CD4-positive, alpha-beta T cell treated with Interleukin-21 for 1 hour (primary cell): ENCODE measurements around the gene GSTK1.
A peak's percentile ranks its signal among the peaks of the same experiment; 100 is the strongest.
"Not testable (repeated sequence)": the region's sequence is repeated elsewhere in the genome, so short reads cannot be mapped to it uniquely, and the experiment has no call there.

Source experiments
- DNase-seq: peaks from one replicate; pipeline ENCODE4 v3.0.0-alpha.2; 2020

Gene GSTK1

DNA sequence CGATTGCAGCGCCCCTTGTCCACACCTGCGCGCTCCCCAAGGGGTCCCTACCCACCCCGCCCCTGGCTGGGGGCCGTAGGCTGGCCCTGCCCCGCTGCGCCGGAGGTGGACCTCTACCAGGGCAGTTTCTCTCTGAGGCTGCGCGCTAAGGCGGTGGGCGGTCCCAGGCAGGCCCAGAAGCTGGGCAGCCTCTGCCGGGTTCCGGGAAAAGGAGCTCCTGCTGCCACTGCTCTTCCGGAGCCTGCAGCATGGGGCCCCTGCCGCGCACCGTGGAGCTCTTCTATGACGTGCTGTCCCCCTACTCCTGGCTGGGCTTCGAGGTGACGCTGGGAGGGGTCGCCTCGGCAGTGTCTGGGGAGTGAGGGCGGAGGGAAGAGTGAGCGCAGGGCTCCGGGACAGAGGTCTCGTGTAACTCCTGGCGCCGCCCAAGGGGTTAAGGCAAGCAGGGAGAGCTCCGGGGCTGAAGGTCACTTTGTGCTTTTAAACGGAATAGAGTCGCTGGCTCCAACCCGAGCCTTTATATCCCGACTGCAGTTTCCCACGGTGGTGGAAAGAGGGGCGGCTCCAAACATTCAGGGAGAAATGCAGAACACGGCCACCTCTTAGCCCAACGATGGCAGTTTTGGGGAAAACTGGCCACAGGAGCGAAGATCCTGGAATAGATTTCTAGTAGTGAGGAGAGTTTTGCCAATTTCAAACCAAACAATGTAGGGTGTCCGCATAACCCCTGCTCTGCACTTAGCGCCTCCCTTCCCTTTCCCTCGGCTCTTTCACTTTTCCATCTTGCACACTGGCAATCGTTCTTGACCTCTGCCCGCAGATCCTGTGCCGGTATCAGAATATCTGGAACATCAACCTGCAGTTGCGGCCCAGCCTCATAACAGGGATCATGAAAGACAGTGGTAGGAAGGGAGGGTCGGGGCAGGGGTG, at the start of gene GSTK1:
Gene GSTK1, plus strand, starts transcription at position 176 of the 930 bp plus-strand sequence. Its CDS starts 73 bp downstream, at position 249.
- DNase-seq = peak; percentile 85

GRCh38 chr7:143213478-143213877, 49.8 kb upstream of the GSTK1 start:
- DNase-seq = not testable (repeated sequence)

GRCh38 chr7:143214789-143215679, 48.2 kb upstream of the GSTK1 start:
- peak; percentile 84 for DNase-seq

DNA sequence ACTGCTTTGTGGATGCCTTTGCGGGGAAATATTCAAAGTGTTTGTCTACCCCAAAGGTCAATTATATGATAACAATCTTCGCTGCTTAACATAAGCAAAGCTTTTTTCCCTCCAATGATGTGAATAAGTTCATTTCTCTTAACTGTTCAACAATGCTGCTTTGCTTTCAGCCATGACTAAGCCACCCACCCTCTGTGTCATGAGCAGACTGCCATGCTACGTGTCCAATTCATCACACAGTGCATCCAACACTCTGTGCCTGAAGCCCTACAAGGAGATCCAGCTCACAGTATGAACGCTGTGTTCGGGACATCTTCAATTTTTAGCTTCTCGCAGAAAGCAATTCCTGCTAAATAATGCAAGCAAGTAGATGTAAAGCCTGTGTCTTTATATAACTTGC, 47.1 kb upstream of the GSTK1 start:
- no peak for DNase-seq

DNA sequence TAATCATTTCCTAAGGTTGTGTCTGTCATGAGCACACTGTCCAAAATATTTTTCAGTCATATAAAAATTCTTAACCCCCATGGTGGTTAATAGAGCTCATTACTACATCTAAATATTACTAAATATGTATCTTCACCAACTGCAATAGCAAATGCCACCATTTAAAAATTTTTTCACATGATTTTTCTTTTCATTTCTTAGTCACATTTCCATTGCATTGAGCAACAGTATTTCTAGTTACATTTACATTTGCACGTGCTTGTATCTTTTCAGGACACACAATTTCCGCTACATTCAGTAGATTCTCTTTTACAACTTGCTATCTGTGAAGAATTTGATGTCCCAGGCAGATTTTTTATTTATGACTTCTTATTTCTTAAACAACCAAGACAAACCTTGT, 46.6 kb upstream of the GSTK1 start:
- no peak for DNase-seq

DNA sequence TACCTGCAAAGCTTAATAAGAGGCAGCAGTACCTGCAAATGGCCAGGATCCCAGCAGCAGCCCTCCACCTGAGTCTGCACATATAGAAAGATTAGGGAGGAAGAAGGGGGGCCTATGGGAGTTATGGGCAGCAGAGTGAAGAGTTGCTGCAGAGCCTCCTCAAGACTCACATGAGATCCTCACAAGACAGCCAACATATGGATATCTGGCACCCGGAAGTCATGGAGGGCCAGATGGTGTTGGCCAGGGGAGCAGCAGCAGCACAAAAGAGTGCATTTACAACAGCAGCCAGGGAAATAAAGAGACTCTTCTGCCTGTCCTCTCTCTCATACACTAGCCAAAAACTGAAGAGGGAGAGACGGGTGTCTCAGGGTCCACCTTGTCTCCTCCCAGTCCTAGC, 45.4 kb upstream of the GSTK1 start:
- DNase-seq = no peak

GRCh38 chr7:143221286-143221685, 42.0 kb upstream of the GSTK1 start:
- DNase-seq = no peak

DNA sequence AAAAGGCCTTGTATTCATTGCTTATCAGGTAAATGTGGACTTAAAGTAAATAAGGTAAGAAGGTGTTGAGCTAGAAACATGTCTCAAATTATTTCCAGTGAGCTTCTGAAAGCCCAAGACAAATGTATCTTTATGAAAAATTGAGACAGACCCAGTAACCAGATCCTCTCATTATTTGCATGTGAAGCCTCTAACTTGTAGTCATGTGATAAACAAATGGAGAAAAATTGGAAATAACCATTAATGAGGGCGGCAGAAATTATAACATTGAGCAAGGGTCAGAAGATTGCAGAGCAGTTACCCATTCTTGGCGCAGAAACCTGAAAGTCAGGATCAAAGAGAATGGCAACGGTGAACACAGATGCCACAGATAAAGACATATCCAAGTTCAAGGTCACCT, 41.5 kb upstream of the GSTK1 start, which contains the start of gene TAS2R40:
Gene TAS2R40, plus strand, starts transcription at position 301 of the 400 bp plus-strand sequence. Its CDS starts 42 bp downstream, at position 343.
- DNase-seq = no peak

DNA sequence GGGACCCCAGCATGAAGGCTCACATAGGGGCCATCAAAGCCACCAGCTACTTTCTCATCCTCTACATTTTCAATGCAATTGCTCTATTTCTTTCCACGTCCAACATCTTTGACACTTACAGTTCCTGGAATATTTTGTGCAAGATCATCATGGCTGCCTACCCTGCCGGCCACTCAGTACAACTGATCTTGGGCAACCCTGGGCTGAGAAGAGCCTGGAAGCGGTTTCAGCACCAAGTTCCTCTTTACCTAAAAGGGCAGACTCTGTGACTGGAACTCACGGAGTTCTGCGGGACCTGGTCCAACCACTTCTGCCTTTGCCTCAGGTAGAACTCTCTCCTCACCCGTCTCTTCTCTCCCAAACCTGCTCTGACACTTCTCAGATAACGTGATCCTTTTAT, 40.5 kb upstream of the GSTK1 start:
- no peak for DNase-seq

GRCh38 chr7:143223784-143224183, 39.5 kb upstream of the GSTK1 start:
- DNase-seq = no peak

DNA sequence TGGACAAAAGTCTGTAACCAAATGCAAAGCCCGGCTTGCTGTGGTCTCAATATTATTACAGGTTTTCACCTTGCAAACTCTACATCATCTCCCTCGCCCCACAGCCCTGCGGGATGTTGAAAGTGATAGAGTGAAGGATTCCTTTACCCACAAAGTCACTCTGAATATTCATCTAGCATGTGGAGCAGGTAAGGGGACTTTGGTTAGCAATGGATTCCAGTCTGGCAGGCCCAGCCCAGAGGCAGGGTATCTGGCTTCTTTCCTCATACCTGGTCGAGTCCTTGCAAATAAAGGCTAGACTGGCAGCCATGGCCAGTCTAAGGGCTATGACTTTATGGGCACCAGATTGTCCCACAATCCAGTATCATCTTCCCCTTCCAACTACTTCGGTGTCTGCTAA, 38.2 kb upstream of the GSTK1 start:
- no peak for DNase-seq

GRCh38 chr7:143227806-143228205, 35.4 kb upstream of the GSTK1 start:
- no peak for DNase-seq

- no peak for DNase-seq
Measured at GRCh38 chr7:143229054-143229790, 34.0 kb upstream of the GSTK1 start.

- no peak for DNase-seq
Measured at GRCh38 chr7:143230602-143231457, 32.4 kb upstream of the GSTK1 start.

DNA sequence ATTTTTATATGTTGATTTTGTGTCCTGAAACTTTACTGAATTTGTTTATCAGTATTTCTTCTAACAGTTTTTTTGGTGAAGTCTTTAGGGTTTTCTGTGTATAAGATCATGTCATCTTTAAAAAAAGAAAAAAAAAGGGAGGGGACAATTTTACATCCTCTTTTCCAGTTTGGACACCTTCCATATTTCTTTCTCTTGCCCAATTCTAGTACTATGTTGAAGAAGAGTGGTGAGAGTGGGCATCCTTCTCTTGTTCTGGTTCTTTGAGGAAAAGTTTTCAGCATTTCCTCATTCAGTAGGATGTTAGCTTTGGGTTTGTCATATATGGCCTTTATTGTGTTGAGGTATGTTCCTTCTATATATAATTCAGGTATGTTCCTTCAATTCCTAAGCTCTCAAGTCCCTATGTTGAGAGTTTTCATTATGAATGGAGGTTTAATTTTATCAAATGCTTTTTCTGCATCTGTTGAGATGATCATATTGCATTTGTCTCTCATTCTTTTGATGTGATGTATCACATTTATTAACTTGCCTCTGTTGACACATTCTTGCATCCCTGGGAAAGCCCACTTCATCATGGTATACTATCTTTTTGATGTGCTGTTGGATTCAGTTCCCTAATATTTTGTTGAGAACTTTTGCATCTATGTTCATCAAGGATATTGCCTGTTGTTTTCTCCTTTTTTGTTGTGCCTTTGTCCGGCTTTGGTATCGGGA, 29.3 kb upstream of the GSTK1 start:
- DNase-seq = no peak

- no peak for DNase-seq
Measured at GRCh38 chr7:143234533-143234875, 28.7 kb upstream of the GSTK1 start.

GRCh38 chr7:143235561-143235960, 27.7 kb upstream of the GSTK1 start:
- DNase-seq = no peak

- DNase-seq = no peak
Measured at GRCh38 chr7:143236408-143236990, 26.7 kb upstream of the GSTK1 start.

GRCh38 chr7:143237366-143237765, 25.9 kb upstream of the GSTK1 start:
- no peak for DNase-seq

DNA sequence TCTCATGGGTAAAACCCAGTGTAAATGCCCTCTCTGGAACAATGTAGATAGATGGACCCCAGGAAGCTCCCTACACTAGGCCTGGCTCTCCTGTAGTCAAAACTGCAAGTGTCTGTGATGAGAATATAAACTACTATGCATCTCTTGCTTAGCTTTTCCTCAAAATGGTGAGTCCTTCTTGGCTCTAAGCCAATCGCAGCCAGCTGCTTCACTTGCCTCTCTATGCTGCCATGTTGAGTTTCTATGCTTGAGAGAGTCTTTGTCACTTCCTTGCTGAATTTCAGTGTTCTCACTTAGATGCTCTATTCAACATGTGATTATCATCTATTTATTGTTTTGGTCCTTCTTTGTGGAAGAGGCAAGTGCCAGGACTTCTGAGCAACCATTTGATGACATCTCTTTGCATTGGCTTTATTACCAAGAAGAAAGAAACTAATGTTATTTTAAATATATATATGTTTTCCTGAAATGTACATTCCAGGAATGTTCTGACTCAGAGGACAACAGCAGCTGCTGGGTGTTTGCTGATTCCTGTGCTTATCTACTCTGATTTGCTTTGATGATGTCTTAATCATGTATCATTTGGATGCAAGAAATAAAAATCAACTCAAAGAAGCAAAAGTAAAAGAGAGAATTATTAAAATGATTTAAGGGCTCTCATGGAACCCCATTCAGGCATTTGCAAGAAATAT, 24.8 kb upstream of the GSTK1 start:
- DNase-seq = no peak
